Stimulated activated CD8-positive, alpha-beta memory T cell treated with anti-CD3 and anti-CD28 coated beads, Interleukin-12 subunit alpha, Interleukin-12 subunit beta, amount 100 ng/mL, for 24 hours (primary cell): ENCODE measurements around the gene MYO5B.

Source experiments
- DNase-seq: peaks from one replicate; pipeline ENCODE4 v3.0.0-alpha.2; 2020; ENCODE audit errors: extremely low read depth

Gene MYO5B

DNA sequence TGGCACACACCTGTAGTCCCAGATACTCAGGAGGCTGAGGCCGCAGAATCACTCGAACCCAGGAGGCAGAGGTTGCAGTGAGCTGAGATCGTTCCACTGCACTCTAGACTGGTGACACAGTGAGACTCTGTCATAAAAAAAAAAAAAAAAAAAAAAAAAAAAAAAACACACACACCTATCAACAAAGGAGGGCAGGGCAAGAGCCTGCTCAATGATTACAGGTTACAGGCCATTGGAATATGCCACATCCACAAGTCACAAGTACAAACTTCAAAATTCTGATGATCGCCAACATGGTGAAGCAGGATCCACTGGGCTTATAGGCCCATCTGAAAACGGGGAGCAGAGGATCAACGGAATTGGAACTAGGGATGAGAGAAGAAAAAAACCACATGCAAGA, 6.3 kb downstream of the MYO5B start:
- no peak for DNase-seq

DNA sequence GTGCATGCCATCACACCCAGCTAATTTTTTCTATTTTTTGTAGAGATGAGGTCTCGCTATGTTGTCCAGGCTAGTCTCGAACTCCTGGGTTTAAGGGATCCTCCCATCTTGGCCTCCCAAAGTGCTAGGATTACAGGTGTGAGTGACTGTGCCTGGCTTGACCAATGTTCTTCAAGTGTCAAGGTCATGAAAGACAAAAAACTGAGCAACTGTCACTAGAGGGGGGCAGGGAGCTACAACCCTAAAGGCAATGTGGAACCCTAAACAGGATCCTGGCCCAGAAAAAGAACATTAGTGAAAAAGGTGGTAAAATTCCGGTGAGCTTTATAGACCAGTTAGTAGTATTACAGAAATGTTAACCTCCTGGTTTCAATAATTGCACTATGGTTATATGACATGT, 7.3 kb downstream of the MYO5B start:
- DNase-seq = no peak

DNA sequence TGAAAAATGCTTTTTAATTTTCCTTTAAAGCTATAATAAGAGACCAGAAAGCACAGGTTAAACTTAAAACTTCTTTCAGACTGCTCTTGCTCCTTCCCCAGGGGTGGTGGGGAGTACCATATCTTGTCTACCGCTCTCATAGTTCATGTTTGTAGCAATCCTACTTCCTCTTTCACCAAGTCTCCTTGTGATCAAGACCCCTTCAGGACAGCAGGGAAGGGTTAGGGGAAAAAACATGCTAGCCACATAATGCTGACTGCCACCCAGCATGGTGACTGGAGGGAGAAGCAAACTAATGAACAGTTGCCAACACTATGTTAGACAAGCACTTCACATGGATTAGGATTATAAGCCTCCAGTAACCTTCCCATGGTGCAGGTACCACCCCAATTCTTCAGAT, 8.6 kb downstream of the MYO5B start:
- no peak for DNase-seq

DNA sequence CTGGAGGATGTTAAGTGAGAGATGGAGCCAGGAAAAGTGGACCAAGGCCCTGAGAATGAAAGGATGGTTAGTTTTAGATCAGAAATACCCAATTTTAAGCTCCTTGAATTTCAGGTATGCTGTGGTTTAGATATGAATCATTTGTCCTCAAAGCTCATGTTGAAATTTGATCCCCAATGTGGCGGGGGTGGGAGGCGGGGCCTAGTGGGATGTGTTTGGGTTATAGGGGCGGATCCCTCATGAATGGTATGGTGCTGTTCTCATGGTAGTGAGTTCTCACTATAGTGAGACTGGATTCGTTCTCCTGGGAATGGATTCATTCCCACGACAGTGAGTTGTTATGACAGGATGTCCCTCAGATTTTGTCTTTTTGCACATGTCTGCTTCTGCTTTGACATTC, 11.4 kb downstream of the MYO5B start:
- no peak for DNase-seq

DNA sequence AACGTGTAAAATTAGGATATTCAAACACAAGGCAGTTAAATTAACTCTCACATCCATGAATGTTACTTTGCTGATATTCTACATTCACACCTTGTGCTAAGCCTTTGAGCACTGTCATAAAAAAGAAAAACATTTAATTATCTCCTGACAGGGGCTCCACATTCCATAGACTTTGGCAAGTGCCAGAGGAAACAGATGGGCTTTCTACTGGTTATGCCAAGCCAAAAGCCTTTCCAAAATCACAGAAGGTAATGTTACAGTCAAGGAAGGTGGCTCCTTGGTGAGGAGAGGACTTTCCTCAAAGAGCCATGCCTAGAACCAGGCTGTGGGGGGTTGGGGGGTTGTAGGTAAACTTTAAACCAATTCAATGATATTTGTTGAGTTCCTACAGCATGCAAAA, 12.4 kb downstream of the MYO5B start:
- DNase-seq = no peak

DNA sequence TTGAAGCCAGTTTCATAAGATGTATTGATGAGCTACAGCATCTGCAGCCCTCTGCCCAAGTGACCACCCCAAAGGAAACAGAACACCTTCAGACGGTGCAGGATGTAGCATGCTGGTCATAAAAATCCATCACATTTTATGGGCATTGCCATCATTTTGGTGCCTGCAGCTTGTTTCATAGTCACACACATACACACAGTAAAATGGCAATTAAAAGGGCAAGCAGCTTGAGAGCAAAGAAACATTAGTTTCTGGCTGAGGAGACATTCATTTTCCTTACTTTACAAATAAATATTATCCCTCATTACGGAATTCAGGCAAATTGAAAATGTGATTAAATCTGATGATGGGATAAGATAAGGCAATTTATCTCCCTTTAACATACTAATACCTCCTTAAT, 13.4 kb downstream of the MYO5B start:
- no peak for DNase-seq

DNA sequence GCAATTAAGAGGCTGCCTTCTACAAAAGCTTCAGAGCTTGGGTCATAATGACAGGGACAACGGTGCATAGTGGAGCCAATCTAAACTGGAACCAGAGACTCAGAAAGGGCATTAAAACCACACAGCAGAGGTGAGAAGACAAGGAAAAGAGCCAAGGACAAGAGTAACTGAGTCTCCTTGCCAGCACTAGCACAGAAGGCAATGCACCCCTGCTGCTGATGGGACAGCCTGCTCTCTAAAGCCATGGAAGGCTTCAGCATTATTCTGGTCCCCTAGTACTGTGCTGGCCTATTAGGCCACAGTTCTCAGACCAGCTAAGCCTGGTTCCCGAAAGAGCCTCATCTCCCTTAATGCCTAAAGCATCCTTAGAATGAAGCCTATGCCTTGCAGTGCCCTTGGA, 15.5 kb downstream of the MYO5B start:
- no peak for DNase-seq

DNA sequence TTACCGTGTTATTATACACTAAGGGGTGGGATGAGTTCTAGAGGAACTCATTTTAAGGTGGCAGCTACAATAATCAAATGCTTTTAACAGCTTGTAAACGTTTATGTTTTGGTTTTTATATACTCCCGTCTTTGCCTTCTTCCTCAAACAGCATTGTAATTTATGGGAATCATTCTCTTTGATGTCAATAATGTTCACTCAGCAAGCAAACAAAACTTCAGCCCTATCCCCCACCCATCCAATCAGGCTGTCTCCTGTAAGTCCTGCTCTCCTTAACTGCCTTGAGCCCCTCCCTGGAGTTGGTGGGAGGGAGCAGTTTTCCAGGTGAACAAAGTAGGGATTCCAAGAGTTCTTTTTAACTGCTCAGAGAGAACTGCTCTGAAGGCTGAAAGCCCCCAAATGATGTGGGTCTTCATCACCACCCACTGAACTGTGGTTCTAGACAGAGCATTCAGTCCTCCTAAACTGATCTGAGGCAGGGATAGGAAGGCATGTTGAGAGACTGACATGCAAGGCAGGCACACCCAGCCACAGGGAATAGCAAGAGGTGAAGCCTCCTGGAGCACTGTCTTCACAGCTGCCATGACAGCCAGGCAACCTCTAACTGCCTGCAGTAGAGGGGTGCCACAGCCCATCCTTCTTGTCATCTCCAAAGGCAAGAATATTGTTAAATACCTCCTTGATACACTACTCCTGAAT, 17.5 kb downstream of the MYO5B start:
- no peak for DNase-seq

DNA sequence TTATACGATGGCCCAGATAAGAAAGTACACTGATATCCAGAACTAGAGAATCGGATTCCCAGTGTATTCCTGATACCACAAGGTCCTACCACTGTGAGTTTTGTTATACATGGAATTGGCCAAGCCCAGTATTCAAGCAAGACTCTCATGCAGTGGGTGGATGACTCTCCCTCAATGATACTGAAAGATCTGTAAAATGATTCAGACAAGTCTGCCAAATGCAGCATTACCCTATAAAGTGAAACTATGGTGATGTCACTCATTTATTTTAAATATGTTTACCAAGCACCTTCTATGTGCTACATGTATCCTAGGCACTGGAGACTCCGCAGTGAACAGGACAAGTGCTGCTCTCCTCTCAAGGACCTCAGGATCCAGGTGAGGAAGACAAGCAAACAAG, 22.6 kb downstream of the MYO5B start:
- DNase-seq = no peak

DNA sequence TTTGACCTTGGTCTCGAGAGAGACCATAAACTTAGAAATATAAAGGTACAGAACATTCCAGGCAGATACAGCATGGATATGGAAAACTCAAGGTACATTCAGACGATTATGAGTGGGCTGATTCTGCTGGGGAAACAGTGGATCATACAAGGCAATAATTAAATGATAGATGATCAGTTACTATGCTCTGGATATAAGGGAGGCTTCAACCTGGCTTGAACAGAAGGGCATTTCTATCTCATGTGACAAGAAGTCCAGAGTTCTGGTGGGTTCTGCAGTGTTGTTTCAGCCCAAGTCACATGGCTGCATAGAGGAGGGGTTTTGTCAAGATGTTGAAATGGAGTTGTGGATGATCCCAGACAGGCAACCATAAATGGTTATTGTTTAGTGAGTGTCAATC, 23.5 kb downstream of the MYO5B start:
- no peak for DNase-seq

DNA sequence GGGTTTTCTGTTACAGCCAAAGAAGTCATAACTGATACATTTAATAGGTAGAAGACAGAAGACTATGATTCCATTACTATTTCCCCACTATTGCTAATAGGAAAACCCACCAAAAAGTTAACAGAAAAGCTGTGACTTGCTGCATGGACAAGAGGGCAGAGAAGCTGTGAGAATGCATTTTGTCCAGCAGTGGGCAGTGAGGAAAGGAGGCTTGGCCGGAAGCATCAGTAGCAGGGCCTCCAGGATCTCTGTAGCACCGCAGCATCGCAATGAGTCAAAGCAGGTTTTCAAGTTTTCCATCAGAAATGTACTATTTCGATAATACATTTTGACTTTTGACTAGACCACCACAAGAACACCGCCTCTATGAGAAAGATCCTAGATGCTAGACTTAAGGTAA, 24.9 kb downstream of the MYO5B start:
- no peak for DNase-seq

DNA sequence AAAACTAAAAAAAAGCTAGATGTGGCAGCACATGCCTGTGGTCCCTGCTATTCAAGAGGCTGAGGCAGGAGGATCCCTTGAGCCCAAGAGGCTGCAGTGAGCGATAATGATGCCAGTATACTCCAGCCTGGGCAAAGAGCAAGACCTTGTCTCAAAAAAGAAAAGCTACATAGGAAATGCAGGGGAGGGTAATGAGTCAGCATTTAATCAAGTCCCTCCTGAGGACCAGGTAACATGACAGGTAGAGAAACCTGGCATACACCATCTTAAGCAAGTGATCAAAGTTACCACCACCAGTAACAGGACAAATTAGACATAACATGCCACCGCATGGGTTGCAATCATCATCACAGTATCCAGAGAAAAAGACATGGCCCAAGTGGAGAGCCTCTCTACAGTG, 25.8 kb downstream of the MYO5B start:
- no peak for DNase-seq

DNA sequence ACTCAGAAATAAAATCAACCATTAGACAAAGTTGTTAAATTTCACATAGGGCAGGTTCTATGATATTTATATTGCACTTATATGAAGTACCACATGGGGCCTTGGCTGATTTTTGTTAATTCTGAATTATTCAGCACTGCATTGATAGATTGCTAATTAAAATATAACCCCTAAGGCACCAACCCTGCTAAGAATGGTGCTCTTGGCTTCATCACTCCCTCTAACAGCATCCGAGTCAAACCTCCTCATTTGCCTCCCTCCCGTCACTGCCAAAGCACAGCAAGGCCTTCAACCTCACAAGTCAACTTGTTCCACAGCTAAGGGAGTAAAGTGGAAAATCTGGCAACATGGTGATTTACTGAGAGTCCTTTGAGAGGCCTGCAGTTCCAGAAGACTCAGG, 27.0 kb downstream of the MYO5B start:
- DNase-seq = no peak

DNA sequence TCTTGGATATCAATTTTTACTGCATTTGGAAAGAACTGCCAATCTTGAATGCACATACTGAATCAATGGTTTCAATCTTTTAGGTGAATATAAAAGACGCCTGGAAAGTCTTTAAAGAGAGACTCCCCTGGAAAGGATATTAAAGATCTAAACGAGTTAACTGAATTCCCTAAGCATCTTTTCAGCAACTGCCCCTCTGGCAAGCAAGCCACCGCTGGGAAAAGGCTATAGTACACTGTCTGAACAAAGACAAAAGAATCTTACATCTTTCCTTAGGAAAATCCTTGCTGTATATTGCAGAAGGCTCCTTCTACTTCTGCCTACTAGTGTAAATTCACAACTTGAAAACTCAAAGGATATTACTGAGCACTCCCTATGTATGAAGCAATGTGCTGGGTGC, 28.0 kb downstream of the MYO5B start:
- no peak for DNase-seq

DNA sequence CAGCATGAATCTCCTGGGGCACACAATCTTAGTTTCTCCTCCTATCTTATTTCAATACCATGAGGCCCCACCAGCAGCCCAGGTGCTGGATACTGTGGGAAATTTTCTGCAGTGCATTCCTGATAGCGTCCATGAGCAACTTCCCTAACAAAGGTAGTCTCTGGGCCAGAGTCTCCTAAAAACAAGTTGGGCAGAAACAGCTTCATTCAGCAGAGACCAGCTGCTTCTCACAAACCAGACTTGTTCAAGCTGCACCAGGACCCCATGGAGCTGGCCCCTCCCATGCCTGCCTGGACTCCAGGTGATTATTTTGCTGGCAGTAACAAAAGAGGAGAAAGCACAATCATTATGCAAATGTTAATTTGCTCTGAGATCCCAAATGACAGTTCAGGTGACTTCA, 31.4 kb downstream of the MYO5B start:
- no peak for DNase-seq

DNA sequence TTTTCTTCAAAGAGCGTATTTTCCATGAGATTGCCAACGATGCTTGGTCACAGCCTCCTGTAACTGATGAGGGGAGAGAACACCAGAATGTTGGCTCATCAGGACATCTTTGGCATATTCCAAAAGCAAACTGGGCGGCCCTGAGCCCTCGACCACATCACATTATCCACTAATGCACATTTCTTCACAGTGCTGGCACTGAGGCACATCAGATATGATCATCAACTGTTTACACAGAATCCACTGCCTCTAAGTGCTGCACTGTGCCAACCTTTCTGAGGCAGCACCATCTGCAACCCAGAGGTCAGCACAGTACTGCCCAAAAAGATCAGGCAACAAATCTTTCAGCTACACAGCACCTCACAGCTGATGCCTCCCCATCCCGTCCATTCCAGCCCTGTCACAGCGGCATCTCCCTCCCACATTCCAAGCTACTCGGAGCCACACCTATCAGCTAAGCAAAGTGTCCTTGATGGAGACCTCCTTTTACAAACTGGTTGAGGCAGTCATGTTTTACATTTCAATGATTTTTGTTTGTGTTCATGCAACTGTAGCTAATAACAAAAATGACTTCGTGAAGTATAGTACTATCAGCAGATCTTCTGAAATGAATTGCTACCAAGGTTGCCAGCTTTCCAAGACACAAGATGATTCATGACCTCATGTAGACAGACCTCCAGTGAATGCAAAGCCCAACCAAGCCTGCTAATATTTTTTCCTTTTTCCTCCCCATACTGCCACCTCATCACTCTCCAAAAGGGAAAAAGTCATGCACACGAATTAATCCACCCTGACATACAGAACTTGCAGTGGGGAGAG, 32.3 kb downstream of the MYO5B start:
- no peak for DNase-seq

DNA sequence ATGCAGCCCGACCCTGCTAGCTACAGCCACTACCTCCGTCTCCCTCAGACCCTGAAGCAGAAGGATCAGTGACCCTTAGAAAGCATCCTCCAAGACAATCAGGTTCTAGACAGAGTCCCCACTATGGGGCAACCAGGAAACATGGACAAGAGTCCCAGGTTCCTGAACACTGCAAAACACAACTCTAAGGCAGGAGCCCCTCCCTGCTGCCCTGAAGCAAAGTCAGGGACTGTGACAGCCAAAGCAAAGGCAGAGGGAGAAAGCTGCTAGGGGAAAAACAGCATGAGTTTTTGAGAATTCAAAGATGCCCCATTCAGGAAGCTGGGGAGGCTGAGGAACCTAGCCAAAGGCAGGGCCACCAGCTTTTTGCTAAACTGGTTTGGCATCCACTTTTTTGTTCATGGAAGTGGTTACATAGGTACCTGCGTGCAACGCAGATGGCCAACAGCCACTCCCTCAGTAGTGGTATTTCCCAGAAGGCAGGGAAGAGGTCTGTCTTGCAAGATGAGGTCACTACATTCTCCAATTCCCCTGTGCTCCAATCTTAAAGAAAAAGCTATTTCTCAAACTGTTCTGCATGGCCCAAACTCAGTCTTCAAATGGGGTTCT, 33.2 kb downstream of the MYO5B start:
- no peak for DNase-seq

DNA sequence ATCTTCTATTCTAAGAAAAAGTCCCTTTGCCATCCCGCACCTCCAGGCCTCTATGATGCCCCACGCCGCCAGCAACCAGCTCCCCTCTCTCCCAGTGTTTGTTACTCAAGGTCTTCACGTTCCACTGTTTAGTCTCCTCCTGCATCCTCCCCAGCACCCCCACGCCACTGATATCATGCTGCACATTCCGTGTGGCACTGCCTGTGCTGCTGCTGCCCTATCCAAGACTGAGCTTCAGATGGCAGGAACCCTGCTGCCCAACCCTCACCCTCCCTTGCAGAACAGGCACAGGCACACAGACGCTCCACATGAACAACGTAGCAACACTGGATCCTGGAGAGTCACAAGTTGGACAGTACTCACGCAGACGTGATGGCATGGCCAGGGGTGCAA, 35.3 kb downstream of the MYO5B start:
- no peak for DNase-seq

DNA sequence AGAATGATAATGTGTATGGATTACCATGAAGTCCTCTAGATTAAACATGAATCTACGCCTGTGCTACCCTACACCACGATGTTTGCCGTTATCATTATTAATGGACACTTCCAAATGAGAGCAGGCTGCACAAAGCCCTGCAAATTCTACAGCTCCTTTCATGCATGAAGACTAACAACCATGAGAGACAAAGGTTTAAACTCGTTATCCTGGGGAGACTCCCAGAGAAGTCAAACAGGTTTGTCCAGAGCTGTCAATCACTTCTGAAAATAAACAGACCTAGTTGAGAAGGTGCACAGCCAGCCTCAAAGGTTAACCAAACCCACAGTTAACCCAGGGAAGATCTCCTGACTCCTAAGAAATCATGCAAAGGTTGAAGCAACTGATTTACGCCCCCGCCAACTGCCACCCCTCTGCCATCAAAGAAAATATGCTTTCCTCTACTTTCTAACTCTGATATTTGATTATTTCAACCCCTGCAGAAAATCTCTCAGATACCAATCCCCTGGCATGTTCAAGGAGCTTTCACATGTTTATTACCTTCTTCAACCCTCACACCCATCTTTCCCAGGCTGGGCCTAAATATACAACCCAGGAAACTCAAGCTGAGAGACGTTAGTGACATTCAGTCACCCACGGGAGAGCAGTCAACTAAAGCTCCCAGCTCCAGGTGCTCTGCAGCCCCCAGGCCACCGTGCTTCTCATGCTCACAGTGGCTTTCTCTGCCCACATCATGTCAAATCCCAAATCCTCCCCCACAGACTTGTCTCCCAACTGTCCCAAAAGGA, 35.9 kb downstream of the MYO5B start:
- no peak for DNase-seq

DNA sequence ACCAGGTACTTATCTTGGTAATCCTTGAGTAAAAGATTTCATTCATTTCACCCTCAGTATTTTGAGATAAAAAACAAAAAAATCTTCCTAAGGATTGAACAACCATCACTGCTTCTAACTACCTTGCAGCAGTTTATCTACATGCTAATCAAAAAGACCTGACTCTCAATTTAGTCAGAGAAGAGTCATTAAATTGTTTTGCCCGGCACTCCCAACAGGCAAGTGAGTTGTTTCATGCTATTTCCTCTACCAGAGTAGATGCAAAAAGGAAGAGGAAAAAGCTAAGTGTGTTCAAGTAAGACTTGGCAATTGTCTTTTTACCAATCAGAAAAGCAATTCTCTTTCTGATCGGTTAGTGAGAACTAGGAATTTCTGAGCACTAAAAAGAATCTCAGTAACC, 39.5 kb downstream of the MYO5B start:
- DNase-seq = no peak

DNA sequence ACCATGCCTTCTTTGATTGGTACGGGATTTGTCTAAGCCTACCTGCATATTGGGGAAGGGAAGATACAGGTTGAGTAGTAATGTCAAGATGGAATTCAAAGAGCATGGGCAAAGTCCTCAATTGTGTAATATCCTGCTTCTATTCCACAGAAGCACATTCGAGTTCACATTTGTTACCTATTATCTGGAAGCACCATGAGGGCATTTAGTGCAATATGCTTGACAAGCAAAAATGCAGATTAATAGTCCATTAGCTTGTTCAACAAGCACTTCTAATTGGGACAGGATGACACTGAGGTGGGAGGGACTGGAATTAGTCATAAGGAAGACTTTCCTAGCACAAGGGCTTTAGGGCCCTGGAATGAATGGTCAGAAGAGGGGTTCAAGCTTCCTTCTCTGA, 40.5 kb downstream of the MYO5B start:
- no peak for DNase-seq

DNA sequence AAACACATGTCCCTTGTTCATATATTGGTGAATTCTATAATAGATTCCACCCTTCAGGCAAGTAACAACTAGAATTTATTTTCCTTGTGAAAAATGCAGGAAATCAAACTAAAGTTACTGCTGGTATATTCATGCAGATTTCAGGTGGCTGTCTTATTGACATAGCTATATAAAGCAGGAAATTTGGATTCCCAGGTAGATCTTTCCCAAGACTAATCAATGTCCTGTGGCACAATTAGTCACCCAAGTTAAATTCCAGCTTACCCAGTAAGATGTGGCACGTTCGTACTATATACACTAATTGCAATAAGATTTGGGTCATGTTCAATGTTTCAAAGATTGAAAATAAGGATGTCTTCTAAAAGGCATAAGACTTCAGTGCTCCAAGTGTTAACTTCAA, 42.0 kb downstream of the MYO5B start:
- DNase-seq = no peak
